ENCODE data around the gene DLEC1.

DNA sequence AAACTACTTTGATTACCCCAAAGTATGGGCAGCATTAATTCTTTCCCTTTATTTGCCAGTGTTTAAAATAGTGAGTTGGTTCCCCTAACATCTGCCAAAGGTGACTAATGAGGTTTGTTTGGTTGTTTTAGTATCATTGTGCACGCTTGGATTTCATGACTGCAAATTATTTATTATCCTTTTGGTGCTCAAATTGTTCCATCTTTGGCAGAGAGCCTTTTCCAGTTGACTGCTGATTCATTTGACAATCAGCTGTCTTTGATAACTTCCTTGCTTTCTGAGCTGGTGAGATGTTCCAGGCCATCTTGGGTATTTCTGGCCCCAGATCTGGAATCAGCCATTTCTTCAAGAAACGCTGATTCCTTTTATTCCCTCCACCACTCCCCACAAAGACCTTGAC, 8.9 kb downstream of the DLEC1 start:
- TF ChIP-seq, protein P1, sequence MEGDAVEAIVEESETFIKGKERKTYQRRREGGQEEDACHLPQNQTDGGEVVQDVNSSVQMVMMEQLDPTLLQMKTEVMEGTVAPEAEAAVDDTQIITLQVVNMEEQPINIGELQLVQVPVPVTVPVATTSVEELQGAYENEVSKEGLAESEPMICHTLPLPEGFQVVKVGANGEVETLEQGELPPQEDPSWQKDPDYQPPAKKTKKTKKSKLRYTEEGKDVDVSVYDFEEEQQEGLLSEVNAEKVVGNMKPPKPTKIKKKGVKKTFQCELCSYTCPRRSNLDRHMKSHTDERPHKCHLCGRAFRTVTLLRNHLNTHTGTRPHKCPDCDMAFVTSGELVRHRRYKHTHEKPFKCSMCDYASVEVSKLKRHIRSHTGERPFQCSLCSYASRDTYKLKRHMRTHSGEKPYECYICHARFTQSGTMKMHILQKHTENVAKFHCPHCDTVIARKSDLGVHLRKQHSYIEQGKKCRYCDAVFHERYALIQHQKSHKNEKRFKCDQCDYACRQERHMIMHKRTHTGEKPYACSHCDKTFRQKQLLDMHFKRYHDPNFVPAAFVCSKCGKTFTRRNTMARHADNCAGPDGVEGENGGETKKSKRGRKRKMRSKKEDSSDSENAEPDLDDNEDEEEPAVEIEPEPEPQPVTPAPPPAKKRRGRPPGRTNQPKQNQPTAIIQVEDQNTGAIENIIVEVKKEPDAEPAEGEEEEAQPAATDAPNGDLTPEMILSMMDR (IDR thresholded peaks at IDR 0.05): no peak
- TF ChIP-seq POLR2A (IDR thresholded peaks at IDR 0.05; ENCODE audit: low read depth): no peak

All from esophagus muscularis mucosa (tissue), 3 donors.